Measurements from ENCODE around the gene SMIM10L1.

DNA sequence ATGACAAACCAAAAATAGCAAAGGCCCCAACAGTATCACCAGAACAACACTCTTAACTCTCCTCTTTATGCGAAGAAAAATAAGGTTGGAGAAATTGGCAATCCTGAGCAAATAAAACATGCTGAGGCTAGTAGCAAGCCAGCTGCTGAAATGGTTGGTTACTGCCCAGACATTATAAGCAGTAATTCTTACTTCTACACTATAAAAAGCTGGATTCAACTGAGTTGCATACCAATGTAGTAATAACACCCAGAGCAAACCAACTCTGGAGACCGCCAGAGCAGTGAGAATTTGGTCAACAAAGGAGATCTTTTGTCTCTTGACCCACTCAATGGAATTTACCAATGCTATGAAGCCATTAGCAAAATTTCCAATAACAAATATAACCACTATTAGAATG is 37.2 kb upstream of the SMIM10L1 start:
- TF ChIP-seq, protein P1, sequence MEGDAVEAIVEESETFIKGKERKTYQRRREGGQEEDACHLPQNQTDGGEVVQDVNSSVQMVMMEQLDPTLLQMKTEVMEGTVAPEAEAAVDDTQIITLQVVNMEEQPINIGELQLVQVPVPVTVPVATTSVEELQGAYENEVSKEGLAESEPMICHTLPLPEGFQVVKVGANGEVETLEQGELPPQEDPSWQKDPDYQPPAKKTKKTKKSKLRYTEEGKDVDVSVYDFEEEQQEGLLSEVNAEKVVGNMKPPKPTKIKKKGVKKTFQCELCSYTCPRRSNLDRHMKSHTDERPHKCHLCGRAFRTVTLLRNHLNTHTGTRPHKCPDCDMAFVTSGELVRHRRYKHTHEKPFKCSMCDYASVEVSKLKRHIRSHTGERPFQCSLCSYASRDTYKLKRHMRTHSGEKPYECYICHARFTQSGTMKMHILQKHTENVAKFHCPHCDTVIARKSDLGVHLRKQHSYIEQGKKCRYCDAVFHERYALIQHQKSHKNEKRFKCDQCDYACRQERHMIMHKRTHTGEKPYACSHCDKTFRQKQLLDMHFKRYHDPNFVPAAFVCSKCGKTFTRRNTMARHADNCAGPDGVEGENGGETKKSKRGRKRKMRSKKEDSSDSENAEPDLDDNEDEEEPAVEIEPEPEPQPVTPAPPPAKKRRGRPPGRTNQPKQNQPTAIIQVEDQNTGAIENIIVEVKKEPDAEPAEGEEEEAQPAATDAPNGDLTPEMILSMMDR (IDR thresholded peaks at IDR 0.05) = no peak
- TF ChIP-seq EP300 (IDR thresholded peaks at IDR 0.05) = no peak

Measured in stomach (tissue), 4 donors.